ENCODE measurements around the gene PSMB7.

DNA sequence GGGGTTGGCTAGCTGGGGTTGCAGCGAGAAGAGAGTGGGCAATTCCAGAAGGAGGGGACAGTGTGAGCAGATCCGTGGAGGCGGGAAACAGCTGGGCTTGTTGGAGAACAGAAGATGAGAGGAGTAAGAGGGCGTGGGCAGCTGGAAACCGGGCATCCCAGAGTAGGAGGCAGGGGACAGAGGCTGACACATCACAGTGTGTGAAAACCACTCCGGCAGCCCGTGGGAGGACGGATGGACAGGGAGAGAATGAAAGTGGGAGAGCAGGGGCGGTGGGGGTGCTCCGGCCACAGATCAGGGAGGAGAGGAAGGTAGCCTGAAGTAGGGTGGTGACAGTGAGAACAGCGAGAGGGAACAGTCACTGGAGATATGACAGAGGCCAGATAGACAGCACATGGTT, 8.3 kb upstream of the PSMB7 start:
- TF ChIP-seq, protein P1, sequence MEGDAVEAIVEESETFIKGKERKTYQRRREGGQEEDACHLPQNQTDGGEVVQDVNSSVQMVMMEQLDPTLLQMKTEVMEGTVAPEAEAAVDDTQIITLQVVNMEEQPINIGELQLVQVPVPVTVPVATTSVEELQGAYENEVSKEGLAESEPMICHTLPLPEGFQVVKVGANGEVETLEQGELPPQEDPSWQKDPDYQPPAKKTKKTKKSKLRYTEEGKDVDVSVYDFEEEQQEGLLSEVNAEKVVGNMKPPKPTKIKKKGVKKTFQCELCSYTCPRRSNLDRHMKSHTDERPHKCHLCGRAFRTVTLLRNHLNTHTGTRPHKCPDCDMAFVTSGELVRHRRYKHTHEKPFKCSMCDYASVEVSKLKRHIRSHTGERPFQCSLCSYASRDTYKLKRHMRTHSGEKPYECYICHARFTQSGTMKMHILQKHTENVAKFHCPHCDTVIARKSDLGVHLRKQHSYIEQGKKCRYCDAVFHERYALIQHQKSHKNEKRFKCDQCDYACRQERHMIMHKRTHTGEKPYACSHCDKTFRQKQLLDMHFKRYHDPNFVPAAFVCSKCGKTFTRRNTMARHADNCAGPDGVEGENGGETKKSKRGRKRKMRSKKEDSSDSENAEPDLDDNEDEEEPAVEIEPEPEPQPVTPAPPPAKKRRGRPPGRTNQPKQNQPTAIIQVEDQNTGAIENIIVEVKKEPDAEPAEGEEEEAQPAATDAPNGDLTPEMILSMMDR (IDR thresholded peaks at IDR 0.05; ENCODE audit: low read length) = no peak
- no peak for TF ChIP-seq EZH2 (optimal IDR thresholded peaks at IDR 0.05; ENCODE audit: low read depth, low read length)

Data from MM.1S (cell line).